Kidney glomerular epithelial cell (primary cell): ENCODE data around the gene CRYZ.
"Not testable (repeated sequence)": the region's sequence is repeated elsewhere in the genome, so short reads cannot be mapped to it uniquely, and the experiment has no call there.

Source experiments
- DNase-seq: peaks from one replicate; lab custom pipeline; 2025; lab: John Stamatoyannopoulos, UW

Gene CRYZ

DNA sequence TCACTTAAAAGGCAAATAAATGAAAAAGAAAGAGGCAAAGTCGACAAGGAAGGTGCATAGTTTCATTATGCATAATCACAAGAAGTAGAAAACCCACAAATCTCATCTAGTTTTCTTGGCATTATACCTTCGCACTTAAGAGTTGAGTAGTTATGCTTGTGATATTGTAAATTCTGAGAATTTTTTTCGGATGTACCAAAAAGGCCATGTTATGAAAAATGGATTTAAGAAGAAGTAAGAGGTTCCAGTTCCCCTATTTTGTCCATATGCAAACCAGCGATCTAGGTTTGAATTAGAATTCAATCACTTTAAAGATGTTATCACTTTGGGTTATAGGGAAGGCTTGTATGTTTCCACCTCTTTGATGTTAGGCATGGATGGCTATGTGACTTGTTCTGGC is 51.4 kb downstream of the CRYZ start:
- DNase-seq, result no peak

- DNase-seq, result no peak
These were observed 51.8 kb downstream of the CRYZ start for GRCh38 chr1:74681001-74681400.

- DNase-seq, result no peak
These were observed 53.0 kb downstream of the CRYZ start for GRCh38 chr1:74679811-74680210.

DNA sequence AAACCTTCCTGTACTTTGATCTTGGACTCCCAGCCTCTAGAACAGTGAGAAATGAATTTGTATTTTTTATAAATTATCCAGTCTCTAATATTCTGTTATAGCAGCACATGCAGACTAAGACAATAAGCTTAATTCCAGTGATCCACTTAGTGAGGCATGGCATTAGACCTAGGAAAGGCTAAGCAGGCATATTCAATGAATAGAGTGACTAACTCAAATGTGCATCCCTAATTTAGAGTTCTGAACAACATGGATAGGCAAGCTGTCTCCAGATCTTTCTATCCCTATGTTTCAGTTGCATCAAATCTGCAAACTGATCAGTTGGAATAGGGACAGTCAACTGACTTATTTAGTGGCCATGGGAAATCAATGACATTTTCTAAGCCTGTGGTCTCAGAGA is 54.9 kb downstream of the CRYZ start:
- no peak for DNase-seq

DNA sequence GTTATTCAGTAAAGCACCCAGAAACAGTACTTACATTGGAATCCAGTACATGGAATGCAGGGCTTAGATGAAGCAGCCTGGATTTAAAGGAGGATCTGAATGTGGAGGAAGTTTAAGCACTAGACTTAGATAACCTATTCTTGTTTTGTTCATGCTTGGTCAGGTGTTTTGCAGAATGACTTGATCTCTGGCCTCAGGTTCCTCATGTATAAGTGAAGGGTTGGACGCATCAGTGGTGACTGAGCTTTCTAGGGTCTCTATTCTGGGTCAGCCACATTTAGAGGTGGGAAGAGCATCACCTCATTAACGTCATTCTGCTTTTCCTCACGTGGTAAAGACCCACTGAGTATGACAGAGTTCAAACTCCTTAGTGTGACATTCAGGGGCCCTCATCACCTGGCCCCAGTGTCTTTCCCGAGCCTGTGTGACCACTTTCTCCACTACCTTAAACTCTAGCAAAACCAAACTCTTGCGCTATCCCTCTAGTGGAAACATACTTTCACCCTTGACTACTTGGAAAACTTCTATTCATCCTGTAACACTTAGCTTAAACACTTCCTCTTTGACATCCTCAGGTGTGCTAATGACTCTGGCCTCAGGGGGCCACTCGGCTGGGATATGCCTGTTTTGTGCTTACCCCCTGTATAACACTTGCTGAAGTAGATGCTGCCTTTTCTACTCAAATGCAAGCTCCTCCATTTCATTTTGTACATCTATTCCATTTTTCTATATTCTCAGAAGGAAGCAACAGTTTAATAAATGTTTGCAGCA is 58.4 kb downstream of the CRYZ start:
- DNase-seq, result no peak

- DNase-seq, result peak; percentile 39
These were observed 59.3 kb downstream of the CRYZ start, which contains the start of gene ERICH3 for GRCh38 chr1:74673351-74674111. ERICH3 (minus strand) TSS chr1:74673792; CDS start chr1:74673519, 273 bp downstream.

GRCh38 chr1:74670866-74671265 is 62.0 kb downstream of the CRYZ start:
- DNase-seq, result not testable (repeated sequence)
